HEK293T (cell line): Measurements from ENCODE around the gene FRMD5.

ENCODE experiments used
- CTCF ChIA-PET: fragments of 350-600 bp; formaldehyde crosslinking; extraction: SDS; loops from one replicate; lab custom pipeline; 2021; ENCODE audit warnings: antibody characterized with exemption, inconsistent platforms; lab: Yijun Ruan, JAX
- POLR2A ChIA-PET: fragments of 350-600 bp; formaldehyde crosslinking; extraction: SDS; loops from one replicate; lab custom pipeline; 2020; ENCODE audit warnings: antibody characterized with exemption, inconsistent platforms; lab: Yijun Ruan, JAX
- DNase-seq: peaks from one replicate; pipeline ENCODE4 v3.0.0; 2012; ENCODE audit warnings: mixed read lengths; ENCODE audit errors: extremely low spot score
- ARNT ChIP-seq: fragments of 450-650 bp; IDR thresholded peaks from 2 replicates; pipeline ENCODE4 v1.6.1; 2017; ENCODE audit warnings: mild to moderate bottlenecking
- BHLHE40 ChIP-seq: fragments of 450-650 bp; IDR thresholded peaks from 2 replicates; pipeline ENCODE4 v1.6.1; 2016; ENCODE audit warnings: mild to moderate bottlenecking, moderate library complexity, borderline replicate concordance
- CTBP1 ChIP-seq: fragments of 450-650 bp; IDR thresholded peaks from 2 replicates; pipeline ENCODE4 v1.6.1; 2016; ENCODE audit warnings: borderline replicate concordance
- ELF4 ChIP-seq: fragments of 450-650 bp; IDR thresholded peaks from 2 replicates; pipeline ENCODE4 v1.6.1; 2017; ENCODE audit warnings: antibody characterized with exemption
- FOXA1 ChIP-seq: fragments of 450-650 bp; IDR thresholded peaks from 2 replicates; pipeline ENCODE4 v1.6.1; 2016; ENCODE audit warnings: mild to moderate bottlenecking
- FOXK2 ChIP-seq: fragments of 450-650 bp; IDR thresholded peaks from 2 replicates; pipeline ENCODE4 v1.6.1; 2016; ENCODE audit warnings: mild to moderate bottlenecking
- FOXM1 ChIP-seq: fragments of 450-650 bp; IDR thresholded peaks from 2 replicates; pipeline ENCODE4 v1.6.1; 2017; ENCODE audit warnings: mild to moderate bottlenecking, borderline replicate concordance
- HDGF ChIP-seq: fragments of 450-650 bp; IDR thresholded peaks from 2 replicates; pipeline ENCODE4 v1.6.1; 2017; ENCODE audit warnings: antibody characterized with exemption, borderline replicate concordance
- L3MBTL2 ChIP-seq: fragments of 450-650 bp; conservative IDR thresholded peaks from 2 replicates; pipeline ENCODE4 v1.6.1; 2016; ENCODE audit warnings: mild to moderate bottlenecking
- LEF1 ChIP-seq: fragments of 450-650 bp; IDR thresholded peaks from 2 replicates; pipeline ENCODE4 v1.6.1; 2017; ENCODE audit warnings: mild to moderate bottlenecking, borderline replicate concordance
- NFRKB ChIP-seq: fragments of 450-650 bp; IDR thresholded peaks from 2 replicates; pipeline ENCODE4 v1.6.1; 2016; ENCODE audit warnings: mild to moderate bottlenecking, moderate library complexity
- PKNOX1 ChIP-seq: fragments of 450-650 bp; IDR thresholded peaks from 2 replicates; pipeline ENCODE4 v1.6.1; 2016
- SP1 ChIP-seq: fragments of 450-650 bp; IDR thresholded peaks from 2 replicates; pipeline ENCODE4 v1.6.1; 2017
- SUZ12 ChIP-seq: fragments of 450-650 bp; IDR thresholded peaks from 2 replicates; pipeline ENCODE4 v1.6.1; 2016; ENCODE audit warnings: mild to moderate bottlenecking
- TARDBP ChIP-seq: fragments of 450-650 bp; IDR thresholded peaks from 2 replicates; pipeline ENCODE4 v1.6.1; 2016
- ZNF384 ChIP-seq: fragments of 450-650 bp; IDR thresholded peaks from 2 replicates; pipeline ENCODE4 v1.6.1; 2016

Gene FRMD5

GRCh38 chr15:44132057-44132456, 63.0 kb downstream of the FRMD5 start:
- TF ChIP-seq SP1 (no peak), ZNF384 (no peak), NFRKB (no peak), FOXK2 (no peak), ELF4 (no peak), SUZ12 (no peak), FOXA1 (no peak), HDGF (no peak), L3MBTL2 (no peak)
- POLR2A ChIA-PET = no interaction called here
- CTCF ChIA-PET = no interaction called here
- DNase-seq = no peak

- no peak for TF ChIP-seq SP1
- TF ChIP-seq ELF4 = no peak
- no peak for TF ChIP-seq ARNT
- TF ChIP-seq L3MBTL2 = no peak
- TF ChIP-seq SUZ12 = no peak
- no peak for TF ChIP-seq FOXM1
- TF ChIP-seq TARDBP = no peak
- no peak for TF ChIP-seq FOXK2
- TF ChIP-seq NFRKB = no peak
- DNase-seq = no peak
- ChIA-PET POLR2A (no interaction called here), CTCF (no interaction called here)
These were observed 64.3 kb downstream of the FRMD5 start for GRCh38 chr15:44130778-44131177.

- TF ChIP-seq HDGF (no peak), L3MBTL2 (no peak), SP1 (no peak), FOXM1 (no peak), ELF4 (no peak), SUZ12 (no peak), CTBP1 (no peak), BHLHE40 (no peak), ZNF384 (no peak), ARNT (no peak), LEF1 (no peak), TARDBP (no peak), PKNOX1 (no peak), FOXK2 (no peak), NFRKB (no peak), FOXA1 (no peak)
- DNase-seq = no peak
- POLR2A ChIA-PET = no interaction called here
- CTCF ChIA-PET = interaction anchor here (0.8 kb wide), 1 partner anchor 91 kb away, joined by 3 read pairs; no protein-coding TSS in a partner anchor
These were observed 65.2 kb downstream of the FRMD5 start for GRCh38 chr15:44129911-44130310.

GRCh38 chr15:44128443-44128842, 66.6 kb downstream of the FRMD5 start:
- TF ChIP-seq L3MBTL2 (no peak), CTBP1 (no peak), FOXM1 (no peak), LEF1 (no peak), ZNF384 (no peak), PKNOX1 (no peak), NFRKB (no peak), FOXA1 (no peak), BHLHE40 (no peak), SP1 (no peak), ELF4 (no peak), TARDBP (no peak), FOXK2 (no peak), SUZ12 (no peak), HDGF (no peak), ARNT (no peak)
- DNase-seq = no peak
- CTCF ChIA-PET = interaction anchor here (0.6 to 0.8 kb wide), 2 partner anchors 130 to 160 kb away, joined by 3 to 6 read pairs; no protein-coding TSS in a partner anchor
- POLR2A ChIA-PET = no interaction called here

GRCh38 chr15:44125879-44126278, 69.2 kb downstream of the FRMD5 start:
- no peak for TF ChIP-seq NFRKB
- TF ChIP-seq ZNF384 = no peak
- TF ChIP-seq L3MBTL2 = no peak
- TF ChIP-seq FOXM1 = no peak
- no peak for TF ChIP-seq LEF1
- TF ChIP-seq SUZ12 = no peak
- TF ChIP-seq BHLHE40 = no peak
- no peak for TF ChIP-seq TARDBP
- no peak for TF ChIP-seq ELF4
- no peak for TF ChIP-seq PKNOX1
- no peak for TF ChIP-seq FOXA1
- no peak for TF ChIP-seq ARNT
- no peak for TF ChIP-seq SP1
- TF ChIP-seq HDGF = no peak
- TF ChIP-seq CTBP1 = no peak
- no peak for TF ChIP-seq FOXK2
- CTCF ChIA-PET = no interaction called here
- DNase-seq = no peak
- POLR2A ChIA-PET = no interaction called here

- CTCF ChIA-PET = no interaction called here
- DNase-seq = no peak
- POLR2A ChIA-PET = no interaction called here
- TF ChIP-seq LEF1 = no peak
These were observed 92.3 kb downstream of the FRMD5 start for GRCh38 chr15:44102675-44103254.
